GM23338 (cell line): ENCODE measurements around the gene TSPEAR. TPM values are rescaled to one million over a fixed set of nuclear protein-coding genes. Genes with fewer than 3 reads are reported as not detected.

ENCODE experiments used
- ATAC-seq: fragments of 200-7000 bp; cut with Tn5 transposase; 3 replicates; pipeline ENCODE4 v1.9.1; 2020
- DNase-seq: peaks from one replicate; pipeline ENCODE4 v3.0.0-alpha.2; 2015; ENCODE audit warnings: low spot score
- H2AFZ ChIP-seq: fragments of 200-600 bp; sonication (generic); 2 replicates; pipeline ENCODE4 v1.8.0; 2016; ENCODE audit warnings: antibody characterized with exemption, mild to moderate bottlenecking, moderate library complexity
- H3F3A ChIP-seq: fragments of 200-600 bp; sonication (generic); replicated peaks from 2 replicates; pipeline ENCODE4 v1.8.0; 2017; ENCODE audit warnings: antibody characterized with exemption, mixed run types, low read depth
- H3K27ac ChIP-seq: fragments of 200-600 bp; sonication (generic); 2 replicates; pipeline ENCODE4 v1.6.1; 2016; ENCODE audit warnings: low read depth
- H3K27me3 ChIP-seq: fragments of 200-600 bp; sonication (generic); 2 replicates; pipeline ENCODE4 v1.8.0; 2016; ENCODE audit warnings: mild to moderate bottlenecking, mixed run types, moderate library complexity; ENCODE audit not compliant: insufficient read depth
- H3K36me3 ChIP-seq: fragments of 200-600 bp; sonication (generic); 2 replicates; pipeline ENCODE4 v1.8.0; 2016; ENCODE audit warnings: mild to moderate bottlenecking; ENCODE audit not compliant: insufficient read depth
- H3K4me1 ChIP-seq: fragments of 200-600 bp; sonication (generic); 2 replicates; pipeline ENCODE4 v1.8.0; 2016; ENCODE audit warnings: mild to moderate bottlenecking, moderate library complexity; ENCODE audit not compliant: insufficient read depth
- H3K4me2 ChIP-seq: fragments of 200-600 bp; sonication (generic); 2 replicates; pipeline ENCODE4 v1.7.1; 2017; ENCODE audit warnings: mixed run types
- H3K4me3 ChIP-seq: fragments of 200-600 bp; sonication (generic); 2 replicates; pipeline ENCODE4 v1.6.1; 2016; ENCODE audit warnings: mixed run types
- H3K79me2 ChIP-seq: fragments of 200-600 bp; sonication (generic); replicated peaks from 2 replicates; pipeline ENCODE4 v1.8.0; 2017; ENCODE audit warnings: mild to moderate bottlenecking; ENCODE audit not compliant: insufficient read depth
- H3K9me2 ChIP-seq: fragments of 200-600 bp; sonication (generic); 2 replicates; pipeline ENCODE4 v1.8.0; 2017; ENCODE audit not compliant: insufficient read depth
- H4K20me1 ChIP-seq: fragments of 200-600 bp; sonication (generic); replicated peaks from 2 replicates; pipeline ENCODE4 v1.8.0; 2017; ENCODE audit warnings: mild to moderate bottlenecking; ENCODE audit not compliant: insufficient read depth
- H3K27ac Mint-ChIP-seq: 2 replicates; pipeline ENCODE4 v1.8.0; 2020; ENCODE audit warnings: inconsistent platforms, mild to moderate bottlenecking, moderate library complexity, mixed read lengths
- H3K27me3 Mint-ChIP-seq: 3 replicates; pipeline ENCODE4 v1.8.0; 2022; ENCODE audit warnings: low read depth, mild to moderate bottlenecking, moderate library complexity, mixed read lengths, inconsistent platforms; ENCODE audit not compliant: insufficient read depth, poor library complexity
- H3K36me3 Mint-ChIP-seq: 3 replicates; pipeline ENCODE4 v1.8.0; 2021; ENCODE audit warnings: low read depth, mild to moderate bottlenecking, inconsistent platforms, moderate library complexity, mixed read lengths
- H3K4me1 Mint-ChIP-seq: 3 replicates; pipeline ENCODE4 v1.8.0; 2020; ENCODE audit warnings: mild to moderate bottlenecking, inconsistent platforms, mixed read lengths
- H3K4me3 Mint-ChIP-seq: 3 replicates; pipeline ENCODE4 v1.8.0; 2021; ENCODE audit warnings: moderate library complexity, mild to moderate bottlenecking, inconsistent platforms, mixed read lengths
- H3K9me3 Mint-ChIP-seq: 3 replicates; pipeline ENCODE4 v1.8.0; 2020; ENCODE audit warnings: moderate library complexity, mild to moderate bottlenecking, inconsistent platforms, mixed read lengths
- CREB1 ChIP-seq: fragments of 250-450 bp; sonication (Bioruptor Pico); IDR thresholded peaks from 2 replicates; pipeline ENCODE4 v1.5.0; 2020; ENCODE audit warnings: low read depth, mild to moderate bottlenecking, moderate library complexity
- EZH2 ChIP-seq: fragments of 200-600 bp; sonication (generic); IDR thresholded peaks from one replicate; pipeline ENCODE4 v1.8.0; 2017; ENCODE audit warnings: antibody characterized with exemption, mild to moderate bottlenecking, low read depth; ENCODE audit not compliant: unreplicated experiment
- EZH2phosphoT487 ChIP-seq: fragments of 200-600 bp; sonication (generic); IDR thresholded peaks from one replicate; pipeline ENCODE4 v1.8.1; 2018; ENCODE audit warnings: antibody characterized with exemption; ENCODE audit not compliant: unreplicated experiment
- JUNB ChIP-seq: IDR thresholded peaks from one replicate; pipeline ENCODE4 v1.6.1; 2016; ENCODE audit warnings: antibody characterized with exemption; ENCODE audit not compliant: unreplicated experiment
- NANOG ChIP-seq: IDR thresholded peaks from 2 replicates; pipeline ENCODE4 v1.6.1; 2016; ENCODE audit warnings: antibody characterized with exemption, borderline replicate concordance
- POLR2AphosphoS5 ChIP-seq: IDR thresholded peaks from 2 replicates; pipeline ENCODE4 v1.6.1; 2016; ENCODE audit warnings: antibody characterized with exemption, low read depth
- STAT1 ChIP-seq: IDR thresholded peaks from one replicate; pipeline ENCODE4 v1.6.1; 2016; ENCODE audit warnings: antibody characterized with exemption; ENCODE audit not compliant: unreplicated experiment
- ZNF114 ChIP-seq: fragments of 250-450 bp; sonication (Bioruptor Pico); IDR thresholded peaks from 2 replicates; pipeline ENCODE4 v1.5.0; 2020; ENCODE audit warnings: mild to moderate bottlenecking, moderate library complexity
- ZNF331 ChIP-seq: fragments of 250-450 bp; sonication (Bioruptor Pico); IDR thresholded peaks from 2 replicates; pipeline ENCODE4 v1.5.0; 2020; ENCODE audit warnings: low read depth, mild to moderate bottlenecking, moderate library complexity
- polyA plus RNA-seq: library from polyadenylated mRNA; unstranded; fragments of >200 nt; fragmentation: Nextera tagmentation; extraction: Ambion mirVana; gene quantifications from 2 replicates; pipeline ENCODE4 v1.2.1, GENCODE V29; 2016
- total RNA-seq: library from RNA; depleted of rRNA; stranded (reverse); fragments of >200 nt; shearing (Covaris generic); gene quantifications from 2 replicates; pipeline ENCODE4 v1.2.3, GENCODE V29; 2014
- TF ChIP-seq, protein P1 (sequence below), 2 experiments: fragments of 200-600 bp in 1 of 2; sonication (generic) in 1 of 2; conservative IDR thresholded peaks; 2 replicates each; pipeline versions ENCODE4 v1.5.1 to v1.6.1; 2016 to 2017; ENCODE audit warnings: antibody characterized with exemption in 2 of 2, low read depth in 2 of 2, mild to moderate bottlenecking in 2 of 2, moderate library complexity in 1 of 2
- TF ChIP-seq, protein P2 (sequence below): IDR thresholded peaks from one replicate; pipeline ENCODE4 v1.6.1; 2018; ENCODE audit warnings: antibody characterized with exemption; ENCODE audit not compliant: unreplicated experiment
- TF ChIP-seq, protein P3 (sequence below): fragments of 250-450 bp; sonication (Bioruptor Pico); IDR thresholded peaks from 2 replicates; pipeline ENCODE4 v1.5.0; 2020; ENCODE audit warnings: mild to moderate bottlenecking, moderate library complexity
- TF ChIP-seq, protein P4 (sequence below): IDR thresholded peaks from 2 replicates; pipeline ENCODE4 v1.6.1; 2016; ENCODE audit warnings: antibody characterized with exemption

TSPEAR gene
- total and polyA plus RNA-seq, 2 experiments from 2014 or later = 0.35 to 0.92 TPM

DNA sequence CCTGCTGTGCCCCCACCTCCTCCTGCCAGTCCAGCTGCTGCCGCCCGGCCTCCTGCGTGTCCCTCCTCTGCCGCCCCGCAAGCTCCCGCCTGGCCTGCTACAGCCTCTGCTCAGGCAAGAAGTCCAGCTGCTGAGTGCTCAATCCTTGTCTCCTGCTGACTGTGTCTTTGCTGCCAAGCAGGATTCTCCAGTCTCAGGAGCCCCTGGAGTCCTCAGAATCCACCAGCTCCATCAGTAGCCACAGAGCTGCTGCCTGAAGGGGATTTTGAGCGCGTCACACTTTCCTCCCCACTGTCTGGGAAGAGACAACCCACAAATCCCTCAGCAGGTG lies 64.2 kb downstream of the TSPEAR start:
- peaks cover 9% of the 10 kb centered on the region for H3K27me3 Mint-ChIP-seq
- H3K4me2 ChIP-seq = no peak overlapping the region
- H3K4me3 ChIP-seq = no peak overlapping the region
- no peak overlapping the region for H2AFZ ChIP-seq
- no peaks in the 10 kb centered on the region for H3K9me2 ChIP-seq
- peaks cover 10% of the 10 kb centered on the region for H3K4me1 Mint-ChIP-seq
- ATAC-seq (peak; percentile 42), DNase-seq (no peak)
- no peaks in the 10 kb centered on the region for H4K20me1 ChIP-seq
- H3K9me3 Mint-ChIP-seq = peaks cover 16% of the 10 kb centered on the region
- H3K4me1 ChIP-seq = no peaks in the 10 kb centered on the region
- no peak overlapping the region for H3K4me3 Mint-ChIP-seq
- H3K27me3 ChIP-seq = no peaks in the 10 kb centered on the region
- H3K79me2 ChIP-seq = no peaks in the 10 kb centered on the region
- no peak overlapping the region for H3K27ac ChIP-seq
- TF ChIP-seq, protein P1, sequence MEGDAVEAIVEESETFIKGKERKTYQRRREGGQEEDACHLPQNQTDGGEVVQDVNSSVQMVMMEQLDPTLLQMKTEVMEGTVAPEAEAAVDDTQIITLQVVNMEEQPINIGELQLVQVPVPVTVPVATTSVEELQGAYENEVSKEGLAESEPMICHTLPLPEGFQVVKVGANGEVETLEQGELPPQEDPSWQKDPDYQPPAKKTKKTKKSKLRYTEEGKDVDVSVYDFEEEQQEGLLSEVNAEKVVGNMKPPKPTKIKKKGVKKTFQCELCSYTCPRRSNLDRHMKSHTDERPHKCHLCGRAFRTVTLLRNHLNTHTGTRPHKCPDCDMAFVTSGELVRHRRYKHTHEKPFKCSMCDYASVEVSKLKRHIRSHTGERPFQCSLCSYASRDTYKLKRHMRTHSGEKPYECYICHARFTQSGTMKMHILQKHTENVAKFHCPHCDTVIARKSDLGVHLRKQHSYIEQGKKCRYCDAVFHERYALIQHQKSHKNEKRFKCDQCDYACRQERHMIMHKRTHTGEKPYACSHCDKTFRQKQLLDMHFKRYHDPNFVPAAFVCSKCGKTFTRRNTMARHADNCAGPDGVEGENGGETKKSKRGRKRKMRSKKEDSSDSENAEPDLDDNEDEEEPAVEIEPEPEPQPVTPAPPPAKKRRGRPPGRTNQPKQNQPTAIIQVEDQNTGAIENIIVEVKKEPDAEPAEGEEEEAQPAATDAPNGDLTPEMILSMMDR (conservative IDR thresholded peaks at IDR 0.05; ENCODE audit: low read depth in 2 of 2) = no peak
- TF ChIP-seq JUNB = no peak
- TF ChIP-seq ZNF114 (CRISPR knock-in tag) = no peak
- no peak for TF ChIP-seq STAT1
- TF ChIP-seq, protein P2, sequence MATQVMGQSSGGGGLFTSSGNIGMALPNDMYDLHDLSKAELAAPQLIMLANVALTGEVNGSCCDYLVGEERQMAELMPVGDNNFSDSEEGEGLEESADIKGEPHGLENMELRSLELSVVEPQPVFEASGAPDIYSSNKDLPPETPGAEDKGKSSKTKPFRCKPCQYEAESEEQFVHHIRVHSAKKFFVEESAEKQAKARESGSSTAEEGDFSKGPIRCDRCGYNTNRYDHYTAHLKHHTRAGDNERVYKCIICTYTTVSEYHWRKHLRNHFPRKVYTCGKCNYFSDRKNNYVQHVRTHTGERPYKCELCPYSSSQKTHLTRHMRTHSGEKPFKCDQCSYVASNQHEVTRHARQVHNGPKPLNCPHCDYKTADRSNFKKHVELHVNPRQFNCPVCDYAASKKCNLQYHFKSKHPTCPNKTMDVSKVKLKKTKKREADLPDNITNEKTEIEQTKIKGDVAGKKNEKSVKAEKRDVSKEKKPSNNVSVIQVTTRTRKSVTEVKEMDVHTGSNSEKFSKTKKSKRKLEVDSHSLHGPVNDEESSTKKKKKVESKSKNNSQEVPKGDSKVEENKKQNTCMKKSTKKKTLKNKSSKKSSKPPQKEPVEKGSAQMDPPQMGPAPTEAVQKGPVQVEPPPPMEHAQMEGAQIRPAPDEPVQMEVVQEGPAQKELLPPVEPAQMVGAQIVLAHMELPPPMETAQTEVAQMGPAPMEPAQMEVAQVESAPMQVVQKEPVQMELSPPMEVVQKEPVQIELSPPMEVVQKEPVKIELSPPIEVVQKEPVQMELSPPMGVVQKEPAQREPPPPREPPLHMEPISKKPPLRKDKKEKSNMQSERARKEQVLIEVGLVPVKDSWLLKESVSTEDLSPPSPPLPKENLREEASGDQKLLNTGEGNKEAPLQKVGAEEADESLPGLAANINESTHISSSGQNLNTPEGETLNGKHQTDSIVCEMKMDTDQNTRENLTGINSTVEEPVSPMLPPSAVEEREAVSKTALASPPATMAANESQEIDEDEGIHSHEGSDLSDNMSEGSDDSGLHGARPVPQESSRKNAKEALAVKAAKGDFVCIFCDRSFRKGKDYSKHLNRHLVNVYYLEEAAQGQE = no peak
- no peak for TF ChIP-seq ZNF331
- no peak for TF ChIP-seq CREB1 (CRISPR knock-in tag)
- TF ChIP-seq, protein P3, sequence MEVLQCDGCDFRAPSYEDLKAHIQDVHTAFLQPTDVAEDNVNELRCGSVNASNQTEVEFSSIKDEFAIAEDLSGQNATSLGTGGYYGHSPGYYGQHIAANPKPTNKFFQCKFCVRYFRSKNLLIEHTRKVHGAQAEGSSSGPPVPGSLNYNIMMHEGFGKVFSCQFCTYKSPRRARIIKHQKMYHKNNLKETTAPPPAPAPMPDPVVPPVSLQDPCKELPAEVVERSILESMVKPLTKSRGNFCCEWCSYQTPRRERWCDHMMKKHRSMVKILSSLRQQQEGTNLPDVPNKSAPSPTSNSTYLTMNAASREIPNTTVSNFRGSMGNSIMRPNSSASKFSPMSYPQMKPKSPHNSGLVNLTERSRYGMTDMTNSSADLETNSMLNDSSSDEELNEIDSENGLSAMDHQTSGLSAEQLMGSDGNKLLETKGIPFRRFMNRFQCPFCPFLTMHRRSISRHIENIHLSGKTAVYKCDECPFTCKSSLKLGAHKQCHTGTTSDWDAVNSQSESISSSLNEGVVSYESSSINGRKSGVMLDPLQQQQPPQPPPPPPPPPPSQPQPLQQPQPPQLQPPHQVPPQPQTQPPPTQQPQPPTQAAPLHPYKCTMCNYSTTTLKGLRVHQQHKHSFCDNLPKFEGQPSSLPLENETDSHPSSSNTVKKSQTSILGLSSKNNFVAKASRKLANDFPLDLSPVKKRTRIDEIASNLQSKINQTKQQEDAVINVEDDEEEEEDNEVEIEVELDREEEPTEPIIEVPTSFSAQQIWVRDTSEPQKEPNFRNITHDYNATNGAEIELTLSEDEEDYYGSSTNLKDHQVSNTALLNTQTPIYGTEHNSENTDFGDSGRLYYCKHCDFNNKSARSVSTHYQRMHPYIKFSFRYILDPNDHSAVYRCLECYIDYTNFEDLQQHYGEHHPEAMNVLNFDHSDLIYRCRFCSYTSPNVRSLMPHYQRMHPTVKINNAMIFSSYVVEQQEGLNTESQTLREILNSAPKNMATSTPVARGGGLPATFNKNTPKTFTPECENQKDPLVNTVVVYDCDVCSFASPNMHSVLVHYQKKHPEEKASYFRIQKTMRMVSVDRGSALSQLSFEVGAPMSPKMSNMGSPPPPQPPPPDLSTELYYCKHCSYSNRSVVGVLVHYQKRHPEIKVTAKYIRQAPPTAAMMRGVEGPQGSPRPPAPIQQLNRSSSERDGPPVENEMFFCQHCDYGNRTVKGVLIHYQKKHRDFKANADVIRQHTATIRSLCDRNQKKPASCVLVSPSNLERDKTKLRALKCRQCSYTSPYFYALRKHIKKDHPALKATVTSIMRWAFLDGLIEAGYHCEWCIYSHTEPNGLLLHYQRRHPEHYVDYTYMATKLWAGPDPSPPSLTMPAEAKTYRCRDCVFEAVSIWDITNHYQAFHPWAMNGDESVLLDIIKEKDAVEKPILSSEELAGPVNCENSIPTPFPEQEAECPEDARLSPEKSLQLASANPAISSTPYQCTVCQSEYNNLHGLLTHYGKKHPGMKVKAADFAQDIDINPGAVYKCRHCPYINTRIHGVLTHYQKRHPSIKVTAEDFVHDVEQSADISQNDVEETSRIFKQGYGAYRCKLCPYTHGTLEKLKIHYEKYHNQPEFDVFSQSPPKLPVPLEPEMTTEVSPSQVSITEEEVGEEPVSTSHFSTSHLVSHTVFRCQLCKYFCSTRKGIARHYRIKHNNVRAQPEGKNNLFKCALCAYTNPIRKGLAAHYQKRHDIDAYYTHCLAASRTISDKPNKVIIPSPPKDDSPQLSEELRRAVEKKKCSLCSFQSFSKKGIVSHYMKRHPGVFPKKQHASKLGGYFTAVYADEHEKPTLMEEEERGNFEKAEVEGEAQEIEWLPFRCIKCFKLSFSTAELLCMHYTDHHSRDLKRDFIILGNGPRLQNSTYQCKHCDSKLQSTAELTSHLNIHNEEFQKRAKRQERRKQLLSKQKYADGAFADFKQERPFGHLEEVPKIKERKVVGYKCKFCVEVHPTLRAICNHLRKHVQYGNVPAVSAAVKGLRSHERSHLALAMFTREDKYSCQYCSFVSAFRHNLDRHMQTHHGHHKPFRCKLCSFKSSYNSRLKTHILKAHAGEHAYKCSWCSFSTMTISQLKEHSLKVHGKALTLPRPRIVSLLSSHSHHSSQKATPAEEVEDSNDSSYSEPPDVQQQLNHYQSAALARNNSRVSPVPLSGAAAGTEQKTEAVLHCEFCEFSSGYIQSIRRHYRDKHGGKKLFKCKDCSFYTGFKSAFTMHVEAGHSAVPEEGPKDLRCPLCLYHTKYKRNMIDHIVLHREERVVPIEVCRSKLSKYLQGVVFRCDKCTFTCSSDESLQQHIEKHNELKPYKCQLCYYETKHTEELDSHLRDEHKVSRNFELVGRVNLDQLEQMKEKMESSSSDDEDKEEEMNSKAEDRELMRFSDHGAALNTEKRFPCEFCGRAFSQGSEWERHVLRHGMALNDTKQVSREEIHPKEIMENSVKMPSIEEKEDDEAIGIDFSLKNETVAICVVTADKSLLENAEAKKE (CRISPR knock-in tag) = no peak
- no peak for TF ChIP-seq NANOG
- TF ChIP-seq EZH2phosphoT487 = no peak
- TF ChIP-seq, protein P4, sequence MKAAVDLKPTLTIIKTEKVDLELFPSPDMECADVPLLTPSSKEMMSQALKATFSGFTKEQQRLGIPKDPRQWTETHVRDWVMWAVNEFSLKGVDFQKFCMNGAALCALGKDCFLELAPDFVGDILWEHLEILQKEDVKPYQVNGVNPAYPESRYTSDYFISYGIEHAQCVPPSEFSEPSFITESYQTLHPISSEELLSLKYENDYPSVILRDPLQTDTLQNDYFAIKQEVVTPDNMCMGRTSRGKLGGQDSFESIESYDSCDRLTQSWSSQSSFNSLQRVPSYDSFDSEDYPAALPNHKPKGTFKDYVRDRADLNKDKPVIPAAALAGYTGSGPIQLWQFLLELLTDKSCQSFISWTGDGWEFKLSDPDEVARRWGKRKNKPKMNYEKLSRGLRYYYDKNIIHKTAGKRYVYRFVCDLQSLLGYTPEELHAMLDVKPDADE = no peak
- no peak for TF ChIP-seq POLR2AphosphoS5
- TF ChIP-seq EZH2 = no peak
- H3K36me3 ChIP-seq = no peaks in the 10 kb centered on the region
- peaks cover 8% of the 10 kb centered on the region; the same call in 1 of the 3 replicates for H3K36me3 Mint-ChIP-seq
- H3K27ac Mint-ChIP-seq = no peak overlapping the region
- no peaks in the 10 kb centered on the region for H3F3A ChIP-seq
